AG09319 (cell line): ENCODE data around the gene ARHGAP45.

ENCODE experiments used
- DNase-seq: peaks from one replicate; pipeline ENCODE4 v3.0.0-alpha.2; 2010; ENCODE audit warnings: low read depth; ENCODE audit errors: extremely low read depth
- CTCF ChIP-seq: IDR thresholded peaks from 2 replicates; pipeline ENCODE4 v1.5.1; 2011; ENCODE audit warnings: low read depth, mild to moderate bottlenecking, inconsistent platforms, low read length, moderate library complexity

ARHGAP45 gene

GRCh38 chr19:1047696-1048147, 19.2 kb upstream of the ARHGAP45 start:
- DNase-seq, result no peak
- TF ChIP-seq CTCF, result no peak

- no peak for DNase-seq
Observed at GRCh38 chr19:1049106-1049505, 17.9 kb upstream of the ARHGAP45 start.

GRCh38 chr19:1049800-1050199, 17.2 kb upstream of the ARHGAP45 start:
- no peak for TF ChIP-seq CTCF
- DNase-seq, result no peak

More at GRCh38 chr19:1049106-1049505, 17.9 kb upstream of the ARHGAP45 start:
- TF ChIP-seq CTCF, result no peak

- TF ChIP-seq CTCF, result no peak
- DNase-seq, result no peak
Observed at GRCh38 chr19:1050989-1051788, 15.8 kb upstream of the ARHGAP45 start.

GRCh38 chr19:1051791-1052190, 15.2 kb upstream of the ARHGAP45 start:
- no peak for TF ChIP-seq CTCF

GRCh38 chr19:1052349-1052975, 14.5 kb upstream of the ARHGAP45 start:
- DNase-seq, result no peak
- no peak for TF ChIP-seq CTCF

More at GRCh38 chr19:1051791-1052190, 15.2 kb upstream of the ARHGAP45 start:
- DNase-seq, result no peak

GRCh38 chr19:1053176-1054101, 13.5 kb upstream of the ARHGAP45 start:
- no peak for DNase-seq
- TF ChIP-seq CTCF, result no peak
